Mesothelial cell of epicardium (in vitro differentiated cells): ENCODE data around the gene TMEM120B. TPM values are rescaled to one million over a fixed set of nuclear protein-coding genes. Genes with fewer than 3 reads are reported as not detected.

Experiments
- DNase-seq, 2 experiments: peaks; one replicate each; pipeline ENCODE4 v3.0.0; 2021; ENCODE audit warnings: low spot score in 2 of 2; ENCODE audit not compliant: unreplicated experiment in 2 of 2
- H3K27ac Mint-ChIP-seq: 2 replicates; pipeline ENCODE4 v1.8.0; 2021; ENCODE audit warnings: mixed read lengths
- H3K27me3 Mint-ChIP-seq: 2 replicates; pipeline ENCODE4 v1.8.0; 2021; ENCODE audit warnings: low read depth, mixed read lengths
- H3K36me3 Mint-ChIP-seq: 2 replicates; pipeline ENCODE4 v1.8.0; 2021; ENCODE audit warnings: mixed read lengths
- H3K4me1 Mint-ChIP-seq: 2 replicates; pipeline ENCODE4 v1.8.0; 2021; ENCODE audit warnings: mixed read lengths
- H3K4me3 Mint-ChIP-seq: 2 replicates; pipeline ENCODE4 v1.8.0; 2021; ENCODE audit warnings: mild to moderate bottlenecking, moderate library complexity, mixed read lengths
- H3K9me3 Mint-ChIP-seq: 2 replicates; pipeline ENCODE4 v1.8.0; 2021; ENCODE audit warnings: mixed read lengths
- CTCF ChIP-seq: fragments of 200-600 bp; sonication (generic); IDR thresholded peaks from one replicate; pipeline ENCODE4 v1.5.0; 2021; ENCODE audit warnings: antibody characterized with exemption; ENCODE audit not compliant: unreplicated experiment
- total RNA-seq: library from RNA; stranded (reverse); gene quantifications from 3 replicates; pipeline ENCODE4 v1.2.1, GENCODE V29; 2021

TMEM120B gene
- total RNA-seq, 1 donor from 2014 or later = 22.4 TPM

GRCh38 chr12:121769831-121770301, 57.3 kb downstream of the TMEM120B start:
- peak overlapping the region; percentile 90 for H3K27ac Mint-ChIP-seq
- no peak overlapping the region for H3K4me3 Mint-ChIP-seq
- no peaks in the 10 kb centered on the region for H3K36me3 Mint-ChIP-seq
- DNase-seq = no peak
- no peaks in the 10 kb centered on the region for H3K27me3 Mint-ChIP-seq
- H3K4me1 Mint-ChIP-seq = peaks cover 48% of the 10 kb centered on the region
- no peak for TF ChIP-seq CTCF
- no peaks in the 10 kb centered on the region for H3K9me3 Mint-ChIP-seq

GRCh38 chr12:121770388-121770787, 57.8 kb downstream of the TMEM120B start:
- peak overlapping the region; percentile 90 for H3K27ac Mint-ChIP-seq
- no peaks in the 10 kb centered on the region for H3K9me3 Mint-ChIP-seq
- no peak for TF ChIP-seq CTCF
- H3K27me3 Mint-ChIP-seq = no peaks in the 10 kb centered on the region
- DNase-seq = peak in 1 of 2 experiments; percentile 39
- H3K4me1 Mint-ChIP-seq = peaks cover 52% of the 10 kb centered on the region
- H3K4me3 Mint-ChIP-seq = no peak overlapping the region
- no peaks in the 10 kb centered on the region for H3K36me3 Mint-ChIP-seq

- Mint-ChIP-seq H3K36me3 (no peaks in the 10 kb centered on the region), H3K4me3 (no peak overlapping the region), H3K27ac (peak overlapping the region; percentile 90), H3K4me1 (peaks cover 48% of the 10 kb centered on the region), H3K27me3 (no peaks in the 10 kb centered on the region), H3K9me3 (no peaks in the 10 kb centered on the region)
- no peak for DNase-seq
- TF ChIP-seq CTCF = no peak
Measured at GRCh38 chr12:121770813-121771625, 58.5 kb downstream of the TMEM120B start.

- H3K4me3 Mint-ChIP-seq = no peak overlapping the region
- H3K27ac Mint-ChIP-seq = peak overlapping the region; percentile 68
- peak; percentile 71 for TF ChIP-seq CTCF
- H3K27me3 Mint-ChIP-seq = no peaks in the 10 kb centered on the region
- peak in 1 of 2 experiments; percentile 76 for DNase-seq
- H3K4me1 Mint-ChIP-seq = peaks cover 48% of the 10 kb centered on the region
- no peaks in the 10 kb centered on the region for H3K36me3 Mint-ChIP-seq
- H3K9me3 Mint-ChIP-seq = no peaks in the 10 kb centered on the region
Measured at GRCh38 chr12:121773011-121773777, 60.6 kb downstream of the TMEM120B start.

GRCh38 chr12:121774968-121775474, 62.5 kb downstream of the TMEM120B start:
- no peak for DNase-seq
- Mint-ChIP-seq H3K4me1 (peaks cover 45% of the 10 kb centered on the region), H3K36me3 (no peaks in the 10 kb centered on the region), H3K27ac (peak overlapping the region; percentile 96), H3K4me3 (peak overlapping the region; percentile 30), H3K27me3 (no peaks in the 10 kb centered on the region), H3K9me3 (no peaks in the 10 kb centered on the region)
- TF ChIP-seq CTCF = no peak
